Pancreas (tissue), 10 donors: ENCODE results near the gene PHKB. TPM values are rescaled to one million over a fixed set of nuclear protein-coding genes. Genes with fewer than 3 reads are reported as not detected.

Source experiments
- ATAC-seq, 4 donors: fragments of 200-7000 bp; cut with Tn5 transposase; one replicate each; pipeline versions ENCODE4 v1.8.0 to v1.9.1; 2020; ENCODE audit warnings: mild to moderate bottlenecking in 4 of 4, moderate library complexity in 4 of 4
- DNase-seq, 6 donors: peaks; one replicate each; pipeline ENCODE4 v3.0.0-alpha.2; 2020
- FAIRE-seq: peaks from 2 replicates; lab custom pipeline; 2012; peaks lifted over from hg19 to GRCh38; lab: Jason Lieb, UNC
- H3K27ac ChIP-seq, 4 donors: fragments of 200-600 bp; sonication (generic); 1 replicate in 3 of 4; 2 replicates in 1 of 4; pipeline versions ENCODE4 v1.5.0 to v1.8.0; 2020
- H3K27me3 ChIP-seq, 4 donors: fragments of 200-600 bp; one replicate each; pipeline ENCODE4 v1.8.0; 2021
- H3K36me3 ChIP-seq, 3 donors: fragments of 200-600 bp; sonication (generic) in 1 of 3; one replicate each; pipeline versions ENCODE4 v1.5.0 to v1.8.0; 2020 to 2021
- H3K4me1 ChIP-seq, 3 donors: fragments of 200-600 bp; one replicate each; pipeline ENCODE4 v1.8.0; 2021
- H3K4me3 ChIP-seq, 4 donors: fragments of 200-600 bp; sonication (generic) in 2 of 4; one replicate each; pipeline versions ENCODE4 v1.5.0 to v1.8.0; 2020 to 2021
- H3K9me3 ChIP-seq, 4 donors: fragments of 200-600 bp; one replicate each; pipeline ENCODE4 v1.8.0; 2021
- CTCF ChIP-seq, 4 donors: fragments of 200-600 bp; sonication (generic) in 3 of 4; IDR thresholded peaks; one replicate each; pipeline versions ENCODE4 v1.5.0 to v1.8.0; 2021; ENCODE audit warnings: antibody characterized with exemption in 4 of 4
- WGBS, 2 donors: extraction: QIAGEN DNeasy Blood & Tissue Kit; methylation state at CpG; one replicate each; pipeline ENCODE4 v1.1.7; 2013; 5-methylcytosine and 5-hydroxymethylcytosine counted together
- intact Hi-C, 3 donors: fragments of 100-400 bp; cut with DNase I; formaldehyde crosslinking; loops; one replicate each; pipeline versions ENCODE4 v1.11.1 to v1.14.2; 2022
- polyA plus RNA-seq, 2 donors: library from polyadenylated mRNA; stranded (reverse); fragments of 200-250 nt; gene quantifications; one replicate each; pipeline ENCODE4 v1.2.3, GENCODE V29; 2013
- total RNA-seq, 6 donors: library from RNA; stranded (reverse); fragmentation: NEBNext Ultra II Directional in 4 of 6; extraction: Animal tissue kit (Norgen Biotek cat#: 25700) in 4 of 6; gene quantifications; one replicate each; pipeline versions ENCODE4 v1.2.1 to v1.2.4, GENCODE V29; 2021 to 2023
- donor health status: healthy with polysubstance abuse.
- donor health status: DM: no; HTN: no; CAD: no; lungs with moderate emphysema.
- donor health status: DM: no; HTN: no; CAD: no.
- donor health status: control.
- donor health status: control.
- donor health status: Bipolar disorder and iron deficiency.
- donor health status: DM: yes; HTN: yes; CAD: no.
- donor health status: DM: no; HTN: no; CAD: no.
- donor health status: DM: no; HTN: no; CAD: no.
- donor health status: DM: yes; HTN: yes; CAD: no.

PHKB gene
- total and polyA plus RNA-seq, 8 donors = 13.3 to 46.4 (median 27.2) TPM

GRCh38 chr16:47726031-47726675 lies 265.0 kb downstream of the PHKB start:
- 67 to 69% methylated on average over 8 of the region's 8 CpGs for WGBS, 2 donors
- FAIRE-seq (no peak), DNase-seq (no peak), ATAC-seq (no peak)
- Histone ChIP-seq H3K4me1 (no peaks in the 10 kb centered on the region), H3K9me3 (no peaks in the 10 kb centered on the region), H3K4me3 (no peak overlapping the region), H3K27ac (no peak overlapping the region), H3K36me3 (no peaks in the 10 kb centered on the region), H3K27me3 (no peaks in the 10 kb centered on the region)
- intact Hi-C loops = no loop called here
- TF ChIP-seq CTCF (IDR thresholded peaks at IDR 0.05) = no peak

DNA sequence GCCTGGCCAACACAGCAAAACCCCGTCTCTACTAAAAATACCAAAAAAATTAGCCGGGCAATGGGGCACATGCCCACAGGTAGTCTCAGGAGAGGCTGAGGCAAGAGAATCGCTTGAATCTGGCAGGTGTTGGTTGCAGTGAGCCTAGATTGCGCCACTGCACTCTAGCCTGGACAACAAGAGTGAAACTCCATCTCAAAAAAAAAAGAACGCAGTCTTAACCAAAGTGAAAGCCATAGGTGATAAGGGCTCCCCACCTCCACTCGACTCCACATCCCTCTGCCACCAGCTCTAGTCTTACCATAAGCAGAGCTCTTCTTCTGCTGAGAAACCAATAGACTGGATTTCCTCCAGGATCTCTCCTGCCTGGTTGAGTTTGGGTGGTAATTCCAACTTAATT lies 266.0 kb downstream of the PHKB start:
- TF ChIP-seq CTCF (IDR thresholded peaks at IDR 0.05) = no peak
- H3K36me3 ChIP-seq = no peaks in the 10 kb centered on the region
- FAIRE-seq (no peak), ATAC-seq (no peak), DNase-seq (no peak)
- no peaks in the 10 kb centered on the region for H3K9me3 ChIP-seq
- H3K27me3 ChIP-seq = no peaks in the 10 kb centered on the region
- no peak overlapping the region for H3K4me3 ChIP-seq
- 95 to 98% methylated on average over 6 of the region's 6 CpGs for WGBS, 2 donors
- H3K4me1 ChIP-seq = no peaks in the 10 kb centered on the region
- H3K27ac ChIP-seq = no peak overlapping the region
- intact Hi-C loops = no loop called here

- H3K9me3 ChIP-seq = no peaks in the 10 kb centered on the region
- FAIRE-seq = no peak
- H3K27ac ChIP-seq = no peak overlapping the region
- TF ChIP-seq CTCF (IDR thresholded peaks at IDR 0.05) = no peak
- H3K36me3 ChIP-seq = no peaks in the 10 kb centered on the region
- DNase-seq = no peak
- no peak overlapping the region for H3K4me3 ChIP-seq
- no peaks in the 10 kb centered on the region for H3K4me1 ChIP-seq
- H3K27me3 ChIP-seq = no peaks in the 10 kb centered on the region
- ATAC-seq = peak in 2 of 4 donors; percentile 48 to 52
- 18 to 32% methylated on average over 3 of the region's 3 CpGs for WGBS, 2 donors
- intact Hi-C loops = no loop called here
Measured at GRCh38 chr16:47728205-47728604, 267.1 kb downstream of the PHKB start.

DNA sequence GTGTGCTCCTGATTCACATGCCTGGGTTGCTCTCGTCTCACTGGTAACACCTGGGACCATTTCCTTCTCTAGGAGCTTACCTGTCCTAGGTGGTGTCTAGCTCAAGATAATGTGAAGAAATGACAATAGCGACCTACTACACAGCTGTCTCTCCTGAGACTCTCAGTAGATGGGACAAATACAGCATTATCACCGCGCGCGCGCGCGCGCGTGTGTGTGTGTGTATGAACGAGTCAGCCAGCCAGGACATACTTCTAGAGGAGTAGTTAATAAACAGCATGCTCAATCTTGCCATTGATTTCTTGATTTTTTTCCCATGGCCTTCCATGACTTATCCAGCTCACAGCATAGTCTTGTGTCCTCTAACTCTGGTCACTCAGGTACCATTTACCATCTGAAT lies 268.6 kb downstream of the PHKB start:
- H3K27me3 ChIP-seq = no peaks in the 10 kb centered on the region
- FAIRE-seq (no peak), DNase-seq (no peak), ATAC-seq (no peak)
- intact Hi-C loops = no loop called here
- no peaks in the 10 kb centered on the region for H3K4me1 ChIP-seq
- no peak overlapping the region for H3K27ac ChIP-seq
- no peak for TF ChIP-seq CTCF (IDR thresholded peaks at IDR 0.05)
- WGBS, 2 donors = 91 to 93% methylated on average over 12 of the region's 12 CpGs
- no peaks in the 10 kb centered on the region for H3K9me3 ChIP-seq
- no peaks in the 10 kb centered on the region for H3K36me3 ChIP-seq
- no peak overlapping the region for H3K4me3 ChIP-seq

DNA sequence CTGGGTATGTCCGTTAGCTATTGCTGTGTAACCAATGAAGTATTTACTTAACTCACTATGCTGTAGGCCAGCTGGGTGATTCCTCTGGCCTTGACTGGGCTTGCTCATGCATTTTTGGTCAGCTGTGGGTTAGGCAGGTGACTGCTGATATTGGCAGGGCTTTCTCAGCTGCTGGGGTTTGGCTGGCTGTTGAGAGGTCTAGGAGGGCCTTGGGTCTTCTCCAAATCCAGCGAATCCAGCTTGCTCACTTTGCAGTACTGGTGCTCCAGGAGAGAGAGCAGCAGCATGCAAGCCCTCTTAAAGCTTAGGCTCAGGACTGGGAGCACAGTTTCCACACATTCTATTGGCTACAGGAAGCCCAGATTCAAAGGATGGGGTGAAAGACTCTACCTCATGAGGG lies 270.1 kb downstream of the PHKB start:
- intact Hi-C loops = no loop called here
- FAIRE-seq (no peak), ATAC-seq (no peak), DNase-seq (no peak)
- H3K27ac ChIP-seq = no peak overlapping the region
- H3K4me3 ChIP-seq = no peak overlapping the region
- no peaks in the 10 kb centered on the region for H3K36me3 ChIP-seq
- WGBS, 2 donors = 46% methylated on average over 2 of the region's 2 CpGs
- no peak for TF ChIP-seq CTCF (IDR thresholded peaks at IDR 0.05)
- no peaks in the 10 kb centered on the region for H3K9me3 ChIP-seq
- peaks cover 0 to 4% (median 0%) of the 10 kb centered on the region in 3 donors for H3K4me1 ChIP-seq
- no peaks in the 10 kb centered on the region for H3K27me3 ChIP-seq
